Kidney (tissue), 14 donors: Measurements from ENCODE around the gene SPOCK1. TPM values are rescaled to one million over a fixed set of nuclear protein-coding genes. Genes with fewer than 3 reads are reported as not detected.

Experiments
- DNase-seq, 5 donors: peaks; one replicate each; pipeline ENCODE4 v3.0.0-alpha.2; 2013 to 2020
- FAIRE-seq: peaks from 2 replicates; lab custom pipeline; 2012; peaks lifted over from hg19 to GRCh38; lab: Jason Lieb, UNC
- H3K27ac ChIP-seq, 2 donors: one replicate each; pipeline ENCODE4 v1.7.0; 2013; ENCODE audit warnings: low read depth in 2 of 2, low read length in 2 of 2, inconsistent platforms in 1 of 2
- H3K27me3 ChIP-seq: one replicate; pipeline ENCODE4 v1.7.1; 2013; ENCODE audit warnings: low read length, inconsistent platforms; ENCODE audit not compliant: control insufficient read depth, insufficient read depth
- H3K36me3 ChIP-seq, 3 donors: one replicate each; pipeline versions ENCODE4 v1.7.0 to v1.7.1; 2013; ENCODE audit warnings: low read length in 3 of 3, control low read depth in 1 of 3, inconsistent platforms in 1 of 3; ENCODE audit not compliant: insufficient read depth in 3 of 3, control insufficient read depth in 2 of 3
- H3K4me1 ChIP-seq, 3 donors: one replicate each; pipeline versions ENCODE4 v1.7.0 to v1.7.1; 2013; ENCODE audit warnings: low read length in 3 of 3, inconsistent platforms in 1 of 3, low read depth in 1 of 3; ENCODE audit not compliant: control insufficient read depth in 2 of 3, insufficient read depth in 2 of 3
- H3K4me3 ChIP-seq, 3 donors: one replicate each; pipeline versions ENCODE4 v1.7.0 to v1.8.1; 2013; ENCODE audit warnings: low read length in 3 of 3, control low read depth in 1 of 3, inconsistent platforms in 1 of 3
- H3K9ac ChIP-seq, 3 donors: one replicate each; pipeline versions ENCODE4 v1.7.0 to v1.7.1; 2013; ENCODE audit warnings: low read length in 3 of 3, control low read depth in 1 of 3, inconsistent platforms in 1 of 3
- H3K9me3 ChIP-seq, 3 donors: one replicate each; pipeline versions ENCODE4 v1.7.0 to v1.7.1; 2013; ENCODE audit warnings: low read length in 3 of 3, control low read depth in 1 of 3, inconsistent platforms in 1 of 3; ENCODE audit not compliant: control insufficient read depth in 2 of 3, insufficient read depth in 1 of 3
- intact Hi-C: fragments of 100-400 bp; cut with DNase I; formaldehyde crosslinking; loops from one replicate; pipeline ENCODE4 v1.11.1; 2022
- polyA plus RNA-seq: library from polyadenylated mRNA; stranded (reverse); fragments of 350-450 nt; fragmentation: Illumina TruSeq; extraction: RNeasy Lipid Tissue Mini Kit (QIAGEN cat#74804); gene quantifications from one replicate; pipeline ENCODE4 v1.2.3, GENCODE V29; 2014; ENCODE audit warnings: low read depth, low replicate concordance; ENCODE audit not compliant: insufficient read depth
- total RNA-seq: library from RNA; stranded (reverse); fragmentation: NEBNext Ultra II Directional; extraction: Animal tissue kit (Norgen Biotek cat#: 25700); gene quantifications from one replicate; pipeline ENCODE4 v1.2.1, GENCODE V29; 2021
- TF ChIP-seq, protein P1 (sequence below): IDR thresholded peaks from 3 replicates; pipeline ENCODE4 v1.5.1; 2012; ENCODE audit warnings: mild to moderate bottlenecking, moderate library complexity, borderline replicate concordance; ENCODE audit not compliant: insufficient read depth; ENCODE audit errors: extremely low read depth
- donor health status: control.
- donor health status: control.
- donor health status: control.
- donor health status: control.
- donor health status: control.
- donor health status: DM: yes; HTN: yes; CAD: no.
- donor health status: Normal renal cell carcinoma (clear cell type).

SPOCK1 gene
- total and polyA plus RNA-seq, 2 donors from 2014 or later = 15.7 to 32.8 TPM

DNA sequence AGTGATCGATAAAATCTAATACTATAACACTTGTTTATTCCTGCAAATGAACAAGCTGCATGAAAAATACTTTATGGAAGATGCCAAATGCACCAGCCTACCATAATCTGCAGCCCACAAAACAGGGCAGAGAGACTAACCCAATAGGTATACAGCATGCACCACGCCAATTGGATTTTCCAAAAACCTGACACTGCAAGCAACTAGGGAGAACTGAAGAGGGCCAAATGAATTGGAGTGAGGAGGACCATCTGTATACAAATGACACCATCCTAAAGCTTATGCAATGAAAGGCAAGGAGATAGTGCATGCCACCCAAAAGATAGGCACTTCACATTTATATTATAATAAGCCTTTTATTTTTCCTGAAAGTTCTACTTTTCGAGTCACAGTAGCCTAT lies 100.4 kb downstream of the SPOCK1 start:
- no peaks in the 10 kb centered on the region for H3K27me3 ChIP-seq
- DNase-seq (no peak), FAIRE-seq (no peak)
- H3K9ac ChIP-seq = no peak overlapping the region
- peaks cover 0 to 5% (median 0%) of the 10 kb centered on the region in 3 donors for H3K4me1 ChIP-seq
- no peak overlapping the region for H3K27ac ChIP-seq
- TF ChIP-seq, protein P1, sequence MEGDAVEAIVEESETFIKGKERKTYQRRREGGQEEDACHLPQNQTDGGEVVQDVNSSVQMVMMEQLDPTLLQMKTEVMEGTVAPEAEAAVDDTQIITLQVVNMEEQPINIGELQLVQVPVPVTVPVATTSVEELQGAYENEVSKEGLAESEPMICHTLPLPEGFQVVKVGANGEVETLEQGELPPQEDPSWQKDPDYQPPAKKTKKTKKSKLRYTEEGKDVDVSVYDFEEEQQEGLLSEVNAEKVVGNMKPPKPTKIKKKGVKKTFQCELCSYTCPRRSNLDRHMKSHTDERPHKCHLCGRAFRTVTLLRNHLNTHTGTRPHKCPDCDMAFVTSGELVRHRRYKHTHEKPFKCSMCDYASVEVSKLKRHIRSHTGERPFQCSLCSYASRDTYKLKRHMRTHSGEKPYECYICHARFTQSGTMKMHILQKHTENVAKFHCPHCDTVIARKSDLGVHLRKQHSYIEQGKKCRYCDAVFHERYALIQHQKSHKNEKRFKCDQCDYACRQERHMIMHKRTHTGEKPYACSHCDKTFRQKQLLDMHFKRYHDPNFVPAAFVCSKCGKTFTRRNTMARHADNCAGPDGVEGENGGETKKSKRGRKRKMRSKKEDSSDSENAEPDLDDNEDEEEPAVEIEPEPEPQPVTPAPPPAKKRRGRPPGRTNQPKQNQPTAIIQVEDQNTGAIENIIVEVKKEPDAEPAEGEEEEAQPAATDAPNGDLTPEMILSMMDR = no peak
- no peaks in the 10 kb centered on the region for H3K36me3 ChIP-seq
- no peaks in the 10 kb centered on the region for H3K9me3 ChIP-seq
- no peak overlapping the region for H3K4me3 ChIP-seq
- intact Hi-C loops = no loop called here

DNA sequence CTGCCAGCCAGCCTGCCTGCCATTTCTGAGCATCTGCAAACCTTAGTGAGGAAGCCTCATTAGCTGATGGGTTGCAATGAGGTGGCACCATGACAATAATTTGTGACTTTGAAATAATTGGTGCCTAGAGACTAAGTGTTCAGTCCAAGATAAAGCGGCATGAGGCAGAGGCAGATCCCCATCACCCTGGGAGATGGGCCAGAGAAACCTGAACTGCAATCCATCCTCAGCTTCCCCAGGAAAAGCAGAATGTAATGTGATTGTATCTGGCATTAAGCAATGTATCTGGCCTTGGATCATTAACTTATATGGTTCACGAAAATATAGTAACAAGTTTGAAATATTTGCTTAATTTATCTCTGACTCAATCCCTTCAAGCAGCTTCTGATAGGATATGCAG lies 101.0 kb downstream of the SPOCK1 start:
- intact Hi-C loops = no loop called here
- Histone ChIP-seq H3K4me3 (no peak overlapping the region), H3K4me1 (peaks cover 0 to 5% (median 0%) of the 10 kb centered on the region in 3 donors), H3K9ac (no peak overlapping the region), H3K36me3 (no peaks in the 10 kb centered on the region), H3K27ac (no peak overlapping the region), H3K27me3 (no peaks in the 10 kb centered on the region), H3K9me3 (no peaks in the 10 kb centered on the region)
- TF ChIP-seq, protein P1 = no peak
- FAIRE-seq = no peak
- DNase-seq = no peak

DNA sequence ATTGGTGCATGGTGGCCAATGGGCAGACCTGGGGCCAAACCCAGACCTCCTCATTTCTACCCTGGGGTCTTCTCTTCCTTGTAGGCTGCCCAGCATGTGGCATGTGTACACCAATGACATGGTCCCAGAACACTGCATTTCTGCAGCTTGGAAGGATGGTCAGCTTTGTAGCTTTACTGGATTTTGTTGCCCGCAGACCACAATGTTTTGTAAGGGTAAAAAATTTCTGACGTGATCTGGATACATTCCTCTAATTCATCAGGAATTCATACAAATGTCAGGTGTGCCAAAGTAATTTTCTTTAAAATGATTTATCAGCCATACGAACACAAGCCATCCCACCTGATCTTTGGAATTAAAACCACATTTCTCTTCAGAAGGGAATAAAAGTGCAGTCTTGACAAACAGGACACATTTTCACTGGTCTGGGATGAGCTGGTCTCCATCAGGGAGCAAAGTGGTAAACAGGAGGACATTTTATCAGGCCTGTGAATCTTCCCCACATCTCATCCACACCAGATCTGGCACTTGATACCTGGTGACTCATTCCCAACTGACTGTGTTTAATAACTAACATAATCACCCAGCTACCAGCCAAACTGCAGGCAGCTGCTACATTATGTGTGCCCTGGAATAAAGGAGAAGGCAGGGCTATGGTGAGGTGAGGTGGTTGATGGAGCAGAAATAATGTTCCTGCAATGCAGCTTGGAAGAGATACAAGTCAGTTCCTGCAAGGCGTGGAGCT lies 103.9 kb downstream of the SPOCK1 start:
- Histone ChIP-seq H3K27me3 (no peaks in the 10 kb centered on the region), H3K4me3 (no peak overlapping the region), H3K4me1 (peaks cover 0 to 5% (median 0%) of the 10 kb centered on the region in 3 donors), H3K9me3 (no peaks in the 10 kb centered on the region), H3K9ac (no peak overlapping the region), H3K36me3 (no peaks in the 10 kb centered on the region), H3K27ac (no peak overlapping the region)
- TF ChIP-seq, protein P1 = no peak
- DNase-seq = peak in 3 of 5 donors; percentile 22 to 56 (median 53)
- no peak for FAIRE-seq
- intact Hi-C loops = no loop called here

DNA sequence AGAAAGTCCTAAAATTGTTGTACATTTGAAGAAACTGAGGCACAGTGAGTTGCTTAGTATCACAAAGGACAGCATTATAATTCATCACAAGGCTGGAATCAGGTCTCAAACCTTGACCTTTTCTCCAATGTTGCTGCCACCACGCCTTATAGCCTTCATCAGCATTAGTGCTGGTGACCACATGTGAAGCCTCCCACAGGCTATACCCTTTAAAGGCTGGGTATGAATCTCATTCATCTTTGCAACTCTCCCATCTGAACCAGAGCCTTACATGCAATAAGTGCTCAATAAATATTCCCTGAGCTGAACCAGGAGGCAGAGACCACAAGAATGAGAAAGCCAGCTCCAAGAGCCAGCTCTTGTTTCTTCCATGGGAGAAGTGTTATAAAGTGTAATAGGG lies 104.7 kb downstream of the SPOCK1 start:
- no peak overlapping the region for H3K9ac ChIP-seq
- H3K4me1 ChIP-seq = peaks cover 0 to 5% (median 0%) of the 10 kb centered on the region in 3 donors
- H3K4me3 ChIP-seq = no peak overlapping the region
- H3K36me3 ChIP-seq = no peaks in the 10 kb centered on the region
- DNase-seq (no peak), FAIRE-seq (no peak)
- intact Hi-C loops = no loop called here
- no peaks in the 10 kb centered on the region for H3K9me3 ChIP-seq
- TF ChIP-seq, protein P1 = no peak
- H3K27ac ChIP-seq = no peak overlapping the region
- no peaks in the 10 kb centered on the region for H3K27me3 ChIP-seq
